Naive B cell (primary cell): Measurements from ENCODE around the gene SLC26A2. TPM values are rescaled to one million over a fixed set of nuclear protein-coding genes. Genes with fewer than 3 reads are reported as not detected.
"Not testable (repeated sequence)": the region's sequence is repeated elsewhere in the genome, so short reads cannot be mapped to it uniquely, and the experiment has no call there.

ENCODE experiments used
- ATAC-seq, 2 donors: fragments of 150-1000 bp; cut with Tn5 transposase; 2 replicates each; pipeline ENCODE4 v1.10.0; 2021; ENCODE audit warnings: low read depth in 2 of 2, mild to moderate bottlenecking in 2 of 2, moderate library complexity in 2 of 2
- DNase-seq: peaks from one replicate; pipeline ENCODE4 v3.0.0; 2022
- H3K27ac Mint-ChIP-seq, 6 donors: one replicate each; pipeline ENCODE4 v1.8.0; 2020 to 2022; ENCODE audit warnings: mild to moderate bottlenecking in 6 of 6, mixed read lengths in 6 of 6, moderate library complexity in 5 of 6, inconsistent platforms in 2 of 6
- H3K27me3 Mint-ChIP-seq, 3 donors: one replicate each; pipeline ENCODE4 v1.8.0; 2021 to 2022; ENCODE audit warnings: mixed read lengths in 3 of 3, mild to moderate bottlenecking in 1 of 3
- H3K36me3 Mint-ChIP-seq, 2 donors: one replicate each; pipeline ENCODE4 v1.8.0; 2020 to 2022; ENCODE audit warnings: mixed read lengths in 2 of 2, inconsistent platforms in 1 of 2, mild to moderate bottlenecking in 1 of 2
- H3K4me1 Mint-ChIP-seq, 3 donors: one replicate each; pipeline ENCODE4 v1.8.0; 2020 to 2022; ENCODE audit warnings: mixed read lengths in 3 of 3, inconsistent platforms in 1 of 3, mild to moderate bottlenecking in 1 of 3, moderate library complexity in 1 of 3
- H3K4me3 Mint-ChIP-seq, 8 donors: one replicate each; pipeline ENCODE4 v1.8.0; 2020 to 2022; ENCODE audit warnings: mild to moderate bottlenecking in 8 of 8, mixed read lengths in 8 of 8, moderate library complexity in 8 of 8, inconsistent platforms in 2 of 8
- H3K9me3 Mint-ChIP-seq, 7 donors: one replicate each; pipeline ENCODE4 v1.8.0; 2020 to 2022; ENCODE audit warnings: mixed read lengths in 7 of 7, mild to moderate bottlenecking in 5 of 7, inconsistent platforms in 2 of 7, moderate library complexity in 1 of 7
- polyA plus RNA-seq, 6 donors: library from polyadenylated mRNA; unstranded; fragments of 300-500 nt; fragmentation: Illumina TruSeq; gene quantifications; one replicate each; pipeline ENCODE4 v1.2.3, GENCODE V29; 2021; ENCODE audit warnings: low read depth in 6 of 6

The SLC26A2 gene
- polyA plus RNA-seq, 6 donors from 2014 or later: 1.4 to 4.1 (median 2.6) TPM

DNA sequence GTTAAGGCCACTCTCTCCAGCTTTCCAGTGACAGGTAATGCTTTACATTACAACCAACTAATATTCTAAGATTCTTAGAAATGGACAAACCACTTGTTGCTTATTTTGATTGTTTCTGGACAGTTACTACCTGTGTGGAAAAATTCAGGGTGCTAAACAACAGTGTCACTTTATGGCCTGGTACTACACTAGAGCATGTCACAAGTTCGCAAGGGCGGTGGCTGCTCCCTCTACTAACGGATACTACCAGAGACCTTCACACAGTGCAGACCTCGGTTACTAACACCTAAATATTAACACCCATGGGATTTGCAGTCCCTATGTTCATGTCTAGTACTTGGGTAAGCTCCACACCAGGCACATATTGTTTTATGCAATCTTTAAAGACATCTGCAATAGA lies 53.4 kb downstream of the SLC26A2 start:
- no peak for ATAC-seq
- Mint-ChIP-seq H3K9me3 (peaks cover 0 to 13% (median 2%) of the 10 kb centered on the region in 7 donors), H3K4me1 (no peaks in the 10 kb centered on the region), H3K36me3 (peaks cover 28 to 48% of the 10 kb centered on the region in 2 donors), H3K27ac (no peak overlapping the region), H3K27me3 (no peaks in the 10 kb centered on the region), H3K4me3 (no peak overlapping the region)
- no peak for DNase-seq

DNA sequence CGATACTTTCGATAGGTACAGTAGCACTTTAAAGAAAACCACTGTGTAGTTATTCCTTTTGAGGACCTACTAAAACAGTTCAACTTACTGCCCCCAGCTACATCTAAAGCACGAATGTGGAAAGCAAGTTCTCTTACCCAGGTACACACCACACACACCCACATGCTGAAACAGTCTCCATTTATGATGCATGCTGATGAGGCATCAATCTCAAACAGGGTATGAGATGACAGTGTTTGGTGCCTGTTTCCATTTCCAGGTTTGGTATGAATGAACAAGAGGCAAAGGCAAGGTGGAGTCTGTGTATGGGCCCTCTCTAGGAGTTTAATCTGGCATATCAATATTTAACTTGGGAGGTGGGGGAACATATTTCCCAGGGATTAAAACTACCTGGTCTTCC lies 53.9 kb downstream of the SLC26A2 start:
- no peaks in the 10 kb centered on the region for H3K27me3 Mint-ChIP-seq
- H3K4me3 Mint-ChIP-seq: no peak overlapping the region
- H3K36me3 Mint-ChIP-seq: peaks cover 32 to 53% of the 10 kb centered on the region in 2 donors
- peaks cover 0 to 13% (median 2%) of the 10 kb centered on the region in 7 donors for H3K9me3 Mint-ChIP-seq
- no peak for ATAC-seq
- no peak overlapping the region for H3K27ac Mint-ChIP-seq
- DNase-seq: no peak
- no peaks in the 10 kb centered on the region for H3K4me1 Mint-ChIP-seq

DNA sequence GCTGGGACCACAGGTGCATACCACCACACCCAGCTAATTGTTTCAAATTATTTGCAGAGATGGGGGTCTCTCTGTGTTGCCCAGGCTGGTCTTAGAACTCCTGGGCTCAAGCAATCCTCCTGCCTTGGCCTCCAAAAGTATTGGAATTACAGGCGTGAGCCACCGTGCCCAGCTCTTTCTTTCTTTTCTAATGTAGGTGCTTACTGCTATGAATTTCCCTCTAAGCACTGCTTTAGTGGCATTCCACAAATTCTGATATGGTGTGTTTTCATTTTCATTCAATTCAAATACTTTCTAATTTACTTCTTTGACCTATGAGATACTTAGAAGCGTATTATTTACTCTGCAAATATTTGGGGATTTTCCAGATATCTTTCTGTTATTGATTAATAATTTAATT lies 54.9 kb downstream of the SLC26A2 start:
- Mint-ChIP-seq H3K4me3 (no peak overlapping the region), H3K4me1 (no peaks in the 10 kb centered on the region), H3K36me3 (peaks cover 28 to 61% of the 10 kb centered on the region in 2 donors), H3K27me3 (no peaks in the 10 kb centered on the region), H3K9me3 (peaks cover 0 to 13% (median 2%) of the 10 kb centered on the region in 7 donors), H3K27ac (no peak overlapping the region)
- no peak for DNase-seq
- ATAC-seq: no peak

DNA sequence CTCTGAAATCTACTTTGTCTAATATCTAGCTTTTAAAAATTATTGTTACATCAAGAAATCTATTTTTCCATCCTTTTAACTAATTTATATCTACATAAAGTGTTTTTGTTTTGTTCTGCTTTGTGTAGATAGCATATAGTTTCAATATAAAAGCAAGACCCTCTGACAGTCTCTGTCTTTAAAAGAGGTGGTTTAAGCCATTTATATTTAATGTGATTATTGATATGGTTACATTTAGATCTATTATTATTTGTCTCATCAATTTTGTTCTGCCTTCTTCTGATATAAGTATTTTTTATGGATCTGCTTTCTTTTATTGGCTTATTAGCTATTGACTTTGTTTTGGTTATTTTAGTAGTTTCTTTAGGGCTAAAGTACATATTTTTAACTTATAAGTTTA lies 56.0 kb downstream of the SLC26A2 start:
- no peak for ATAC-seq
- H3K9me3 Mint-ChIP-seq: peaks cover 0 to 13% (median 2%) of the 10 kb centered on the region in 7 donors
- no peak overlapping the region for H3K4me3 Mint-ChIP-seq
- H3K36me3 Mint-ChIP-seq: peaks cover 31 to 62% of the 10 kb centered on the region in 2 donors
- no peaks in the 10 kb centered on the region for H3K27me3 Mint-ChIP-seq
- H3K27ac Mint-ChIP-seq: no peak overlapping the region
- H3K4me1 Mint-ChIP-seq: no peaks in the 10 kb centered on the region
- DNase-seq: no peak

DNA sequence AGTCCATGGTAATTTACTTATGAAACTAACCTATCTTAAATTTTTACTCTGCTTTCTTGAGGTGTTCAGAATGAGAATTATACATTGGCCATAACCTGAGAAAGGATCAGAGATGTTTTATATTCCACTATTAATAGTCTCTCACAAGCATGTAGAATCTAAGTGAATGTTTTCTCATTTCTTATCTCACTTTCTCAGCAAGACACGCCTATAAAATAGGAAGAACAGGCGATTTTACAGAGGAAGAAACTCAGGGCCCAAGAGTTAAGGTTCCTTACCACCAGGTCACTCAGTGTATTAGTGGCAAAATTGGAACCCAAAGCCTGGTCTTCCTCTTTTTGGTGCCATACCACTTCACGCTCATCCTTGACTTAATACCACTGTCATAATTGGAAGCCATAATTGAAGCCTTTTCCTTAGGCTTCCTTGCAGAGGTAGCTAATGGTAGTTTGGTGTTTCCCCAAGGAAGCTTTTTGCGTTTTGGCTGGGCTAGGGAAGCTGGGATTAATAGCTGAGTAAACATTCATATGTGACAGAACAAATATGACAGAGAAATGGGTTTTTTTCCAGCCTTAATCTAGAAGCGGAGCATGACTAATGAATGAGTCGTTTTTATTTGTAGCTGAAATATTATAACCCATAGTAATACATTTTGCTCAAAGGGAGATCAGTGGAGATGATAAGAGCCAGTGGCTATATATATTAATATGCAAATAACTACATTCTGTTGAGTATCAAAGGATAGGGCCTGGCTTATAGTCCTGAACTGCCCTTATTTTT lies 56.9 kb downstream of the SLC26A2 start:
- Mint-ChIP-seq H3K36me3 (peaks cover 36 to 57% of the 10 kb centered on the region in 2 donors), H3K27ac (no peak overlapping the region), H3K4me3 (no peak overlapping the region), H3K4me1 (no peaks in the 10 kb centered on the region), H3K27me3 (no peaks in the 10 kb centered on the region), H3K9me3 (peaks cover 0 to 13% (median 2%) of the 10 kb centered on the region in 7 donors)
- ATAC-seq: no peak
- no peak for DNase-seq

DNA sequence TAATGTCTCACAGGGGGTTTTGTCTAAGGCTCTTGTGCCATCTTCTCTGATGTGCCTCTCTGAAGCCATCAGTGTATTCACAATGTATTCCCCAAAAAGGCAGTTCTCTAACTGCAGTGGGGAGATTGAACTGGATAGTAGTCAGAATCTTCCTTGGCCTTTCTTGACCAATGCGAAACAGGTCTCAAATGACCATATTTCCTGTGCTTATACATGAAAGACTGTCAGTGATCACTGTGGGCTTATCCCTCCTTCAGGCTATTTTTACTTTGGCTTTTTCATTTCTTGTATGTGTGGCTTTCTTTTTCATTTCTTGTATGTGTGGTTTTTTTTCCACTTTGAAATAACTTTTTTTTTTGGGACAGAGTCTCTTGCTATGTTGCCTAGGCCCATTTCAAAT lies 59.7 kb downstream of the SLC26A2 start:
- peak overlapping the region in 3 of 6 donors; percentile 28 to 78 (median 58) for H3K27ac Mint-ChIP-seq
- ATAC-seq: no peak
- no peak for DNase-seq
- H3K27me3 Mint-ChIP-seq: no peaks in the 10 kb centered on the region
- H3K9me3 Mint-ChIP-seq: peaks cover 0 to 13% (median 2%) of the 10 kb centered on the region in 7 donors
- H3K4me1 Mint-ChIP-seq: no peaks in the 10 kb centered on the region
- H3K4me3 Mint-ChIP-seq: no peak overlapping the region
- peaks cover 34 to 43% of the 10 kb centered on the region in 2 donors for H3K36me3 Mint-ChIP-seq

DNA sequence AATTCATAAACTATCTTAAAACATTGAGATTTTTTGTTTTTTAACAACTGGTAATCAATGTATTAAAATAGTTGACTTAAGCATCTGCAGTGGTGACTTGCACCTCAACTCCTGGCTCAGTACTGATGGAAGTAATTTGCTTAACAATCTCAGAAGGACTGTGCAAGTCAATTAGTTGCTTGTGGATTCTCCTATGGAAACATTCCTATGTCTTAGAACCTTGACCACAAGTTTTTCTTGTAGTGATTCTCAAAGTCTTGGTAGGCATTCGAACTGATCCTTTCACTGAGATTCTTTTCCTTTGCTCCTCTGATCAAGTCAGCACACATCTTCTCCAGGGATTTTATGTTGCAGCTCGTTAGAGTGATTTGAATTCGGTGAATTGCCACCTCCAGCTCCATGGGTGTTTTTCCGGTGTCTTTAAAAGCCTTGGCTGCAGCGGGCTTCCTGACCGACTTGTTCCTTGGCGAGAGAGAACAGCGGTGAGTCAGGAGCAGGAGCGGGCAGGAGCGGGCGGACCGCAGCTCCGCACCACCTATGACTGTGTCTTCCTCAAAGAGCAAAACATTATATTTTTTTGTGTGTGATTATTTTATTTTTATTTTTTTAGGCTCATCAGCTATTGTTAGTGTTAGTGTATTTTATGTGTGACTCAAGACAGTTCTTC lies 61.1 kb downstream of the SLC26A2 start:
- Mint-ChIP-seq H3K27ac (peak overlapping the region in 2 of 6 donors; percentile 6 to 30), H3K4me3 (no peak overlapping the region), H3K4me1 (no peaks in the 10 kb centered on the region), H3K27me3 (no peaks in the 10 kb centered on the region), H3K36me3 (peaks cover 29 to 38% of the 10 kb centered on the region in 2 donors), H3K9me3 (peaks cover 0 to 2% (median 0%) of the 10 kb centered on the region in 7 donors)
- ATAC-seq: no peak
- DNase-seq: no peak

DNA sequence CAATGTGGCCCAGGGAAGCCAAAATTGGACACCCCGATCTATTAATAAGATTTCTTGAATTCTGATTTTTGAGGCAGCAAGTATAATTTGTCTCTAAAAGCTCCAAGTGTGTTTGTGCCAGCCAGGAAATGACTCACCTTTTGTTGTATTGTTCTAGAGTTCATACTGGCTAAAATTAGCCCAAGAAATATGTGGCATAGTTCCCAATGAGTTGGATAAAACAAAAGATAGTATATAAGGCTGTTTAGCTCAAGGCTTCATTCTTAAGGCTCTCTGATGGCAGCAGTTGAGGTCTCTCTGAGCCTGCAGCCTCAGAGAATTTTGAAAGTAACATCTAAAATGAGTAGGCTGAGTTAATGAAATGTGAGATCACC lies 61.6 kb downstream of the SLC26A2 start:
- H3K27me3 Mint-ChIP-seq: no peaks in the 10 kb centered on the region
- H3K9me3 Mint-ChIP-seq: no peaks in the 10 kb centered on the region
- no peak overlapping the region for H3K27ac Mint-ChIP-seq
- no peak for DNase-seq
- peaks cover 33 to 37% of the 10 kb centered on the region in 2 donors for H3K36me3 Mint-ChIP-seq
- no peaks in the 10 kb centered on the region for H3K4me1 Mint-ChIP-seq
- no peak overlapping the region for H3K4me3 Mint-ChIP-seq
- ATAC-seq: no peak

DNA sequence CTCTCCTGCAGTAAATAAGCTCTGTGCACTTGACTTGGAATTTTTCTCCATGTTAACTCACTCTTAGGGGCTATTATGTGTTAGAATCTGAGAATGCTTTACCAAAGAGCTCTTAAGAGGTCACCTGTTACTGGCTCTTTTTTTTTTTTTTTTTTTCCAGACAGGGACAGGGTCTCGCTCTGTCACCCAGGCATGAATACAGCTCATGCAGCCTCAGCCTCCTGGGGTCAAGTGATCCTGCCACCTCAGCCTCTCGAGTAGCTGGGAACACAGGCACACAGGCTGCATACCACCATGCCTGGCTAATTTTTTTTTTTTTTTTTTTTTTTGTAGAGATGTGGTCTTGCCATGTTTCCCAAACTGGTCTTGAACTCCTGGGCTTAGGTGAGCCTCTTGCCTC lies 62.1 kb downstream of the SLC26A2 start:
- H3K27ac Mint-ChIP-seq: no peak overlapping the region
- no peak for DNase-seq
- no peaks in the 10 kb centered on the region for H3K4me1 Mint-ChIP-seq
- no peak overlapping the region for H3K4me3 Mint-ChIP-seq
- no peaks in the 10 kb centered on the region for H3K27me3 Mint-ChIP-seq
- no peak for ATAC-seq
- no peaks in the 10 kb centered on the region for H3K9me3 Mint-ChIP-seq
- peaks cover 33 to 37% of the 10 kb centered on the region in 2 donors for H3K36me3 Mint-ChIP-seq

DNA sequence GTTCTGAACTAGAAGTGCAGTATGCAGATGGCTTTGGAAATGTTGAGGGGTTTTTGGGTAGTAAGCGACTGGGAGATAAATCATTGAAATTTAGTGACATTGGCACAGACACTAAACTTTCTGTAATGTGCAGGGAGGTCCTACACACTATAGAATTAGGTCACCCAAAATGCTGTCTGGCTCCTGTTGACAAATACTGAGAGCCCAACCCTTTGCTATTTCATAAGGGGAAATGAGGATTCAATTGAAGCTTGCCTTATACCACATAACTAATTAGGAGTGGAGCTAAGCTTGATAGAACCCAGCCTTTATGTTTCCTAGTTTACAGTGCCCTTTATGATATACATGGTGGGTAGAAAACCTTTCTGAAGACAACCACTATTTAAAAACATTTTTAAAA lies 62.6 kb downstream of the SLC26A2 start:
- Mint-ChIP-seq H3K4me1 (no peaks in the 10 kb centered on the region), H3K27ac (no peak overlapping the region), H3K4me3 (no peak overlapping the region), H3K9me3 (no peaks in the 10 kb centered on the region), H3K36me3 (peaks cover 33 to 41% of the 10 kb centered on the region in 2 donors), H3K27me3 (no peaks in the 10 kb centered on the region)
- no peak for DNase-seq
- ATAC-seq: no peak

DNA sequence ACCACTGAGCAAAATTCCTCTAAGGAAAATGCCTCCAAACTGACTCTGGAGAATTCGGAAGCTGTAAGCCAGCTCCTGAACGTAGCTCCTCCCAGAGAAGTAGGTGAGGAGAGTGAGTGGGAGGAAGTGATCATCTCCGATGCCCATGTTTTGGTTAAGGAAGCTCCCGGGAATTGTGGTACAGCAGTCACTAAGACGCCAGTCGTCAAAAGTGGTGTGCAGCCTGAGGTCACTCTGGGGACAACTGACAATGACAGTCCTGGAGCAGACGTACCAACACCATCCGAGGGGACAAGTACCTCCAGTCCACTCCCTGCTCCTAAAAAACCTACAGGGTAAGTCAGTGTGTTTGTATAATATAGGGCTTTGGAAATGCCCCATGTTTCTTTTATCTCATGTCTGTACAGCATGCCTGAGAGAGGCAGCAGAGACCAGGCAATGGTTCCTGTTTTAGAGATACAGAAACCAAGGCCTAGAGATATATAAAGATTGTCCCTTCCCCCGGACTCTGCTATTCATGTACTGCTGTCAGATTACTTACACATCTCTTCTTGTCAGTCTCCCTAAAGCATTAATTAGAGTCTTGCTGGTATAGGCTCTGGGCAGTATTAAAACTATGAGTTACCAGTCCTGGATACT lies 63.9 kb downstream of the SLC26A2 start:
- Mint-ChIP-seq H3K27me3 (no peaks in the 10 kb centered on the region), H3K4me1 (peaks cover 0 to under 1% (median 0%) of the 10 kb centered on the region in 3 donors), H3K36me3 (peaks cover 27 to 36% of the 10 kb centered on the region in 2 donors), H3K27ac (no peak overlapping the region), H3K4me3 (peak overlapping the region in 1 of 8 donors; percentile 12), H3K9me3 (no peaks in the 10 kb centered on the region)
- ATAC-seq (no peak), DNase-seq (no peak)

DNA sequence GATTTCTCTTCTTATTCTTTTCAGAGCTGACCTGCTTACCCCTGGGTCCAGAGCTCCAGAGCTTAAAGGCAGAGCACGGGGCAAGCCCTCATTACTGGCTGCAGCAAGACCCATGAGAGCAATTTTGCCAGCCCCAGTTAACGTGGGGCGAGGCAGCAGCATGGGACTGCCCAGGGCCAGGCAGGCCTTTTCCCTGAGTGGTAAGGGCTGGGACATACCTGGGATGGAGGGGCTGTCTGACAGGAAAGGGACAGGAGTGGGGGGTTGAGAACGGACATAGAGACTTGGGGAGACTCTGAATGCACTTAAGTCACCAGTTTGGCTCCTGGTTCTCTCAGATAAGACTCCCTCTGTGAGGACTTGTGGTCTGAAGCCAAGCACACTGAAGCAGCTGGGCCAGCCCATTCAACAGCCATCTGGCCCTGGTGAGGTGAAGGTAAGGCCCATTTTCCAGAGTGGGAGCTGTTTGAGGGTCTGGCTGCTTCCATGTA lies 66.2 kb downstream of the SLC26A2 start:
- no peak overlapping the region for H3K4me3 Mint-ChIP-seq
- H3K27me3 Mint-ChIP-seq: no peaks in the 10 kb centered on the region
- DNase-seq: no peak
- peaks cover 25 to 36% of the 10 kb centered on the region in 2 donors for H3K36me3 Mint-ChIP-seq
- H3K27ac Mint-ChIP-seq: no peak overlapping the region
- no peaks in the 10 kb centered on the region for H3K9me3 Mint-ChIP-seq
- peaks cover 0 to 3% (median 0%) of the 10 kb centered on the region in 3 donors for H3K4me1 Mint-ChIP-seq
- ATAC-seq: no peak

DNA sequence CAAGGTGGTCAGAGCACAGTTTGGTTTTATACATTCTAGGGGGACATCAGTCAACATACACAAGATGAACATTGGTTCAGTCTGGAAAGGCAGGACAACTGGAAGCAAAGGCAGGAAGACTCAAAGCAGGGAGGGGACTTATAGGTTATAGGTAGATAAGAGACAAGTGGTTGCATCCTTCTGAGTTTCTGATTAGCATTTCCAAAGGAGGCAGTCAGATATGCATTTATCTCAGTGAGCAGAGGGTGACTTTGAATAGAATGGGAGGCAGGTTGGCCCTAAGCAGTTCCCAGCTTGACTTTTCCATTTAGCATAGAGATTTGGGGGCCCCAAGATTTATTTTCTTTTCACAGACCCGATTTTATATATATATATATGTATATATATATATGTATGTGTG lies 67.5 kb downstream of the SLC26A2 start:
- ATAC-seq, H3K27me3 Mint-ChIP-seq, H3K9me3 Mint-ChIP-seq, H3K27ac Mint-ChIP-seq, H3K4me1 Mint-ChIP-seq, DNase-seq, H3K4me3 Mint-ChIP-seq: not testable (repeated sequence)
- peaks cover 29 to 43% of the 10 kb centered on the region in 2 donors for H3K36me3 Mint-ChIP-seq
